Activated CD4-positive, CD25-positive, alpha-beta regulatory T cell treated with anti-CD3 and anti-CD28 coated beads, Interleukin-2, amount 50 U/mL, for 16 hours (primary cell): Measurements from ENCODE around the gene PFN3.
A peak's percentile ranks its signal among the peaks of the same experiment; 100 is the strongest.

Experiments
- DNase-seq: peaks from one replicate; pipeline ENCODE4 v3.0.0-alpha.2; 2020; ENCODE audit warnings: low read depth, low spot score

PFN3 gene

DNA sequence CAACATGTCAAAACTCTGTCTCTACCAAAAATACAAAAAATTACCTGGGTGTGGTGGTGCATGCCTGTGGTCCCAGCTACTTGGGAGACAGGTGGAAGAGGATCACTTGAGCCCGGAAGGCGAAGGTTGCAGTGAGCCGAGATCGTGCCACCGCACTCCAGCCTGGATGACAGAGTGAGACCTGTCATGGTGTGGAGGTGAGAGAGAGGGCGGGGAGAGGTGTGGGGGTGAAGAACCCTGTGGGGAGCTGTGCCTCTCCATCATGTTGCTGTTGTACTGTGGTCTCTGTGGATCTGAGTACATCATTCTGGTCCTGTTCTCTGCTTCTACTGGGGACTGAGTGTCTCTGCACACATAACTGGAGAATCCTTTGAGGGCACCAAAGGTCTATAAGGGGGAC, 27.6 kb downstream of the PFN3 start:
- DNase-seq = no peak

GRCh38 chr5:177372034-177372896, 28.2 kb downstream of the PFN3 start:
- no peak for DNase-seq

DNA sequence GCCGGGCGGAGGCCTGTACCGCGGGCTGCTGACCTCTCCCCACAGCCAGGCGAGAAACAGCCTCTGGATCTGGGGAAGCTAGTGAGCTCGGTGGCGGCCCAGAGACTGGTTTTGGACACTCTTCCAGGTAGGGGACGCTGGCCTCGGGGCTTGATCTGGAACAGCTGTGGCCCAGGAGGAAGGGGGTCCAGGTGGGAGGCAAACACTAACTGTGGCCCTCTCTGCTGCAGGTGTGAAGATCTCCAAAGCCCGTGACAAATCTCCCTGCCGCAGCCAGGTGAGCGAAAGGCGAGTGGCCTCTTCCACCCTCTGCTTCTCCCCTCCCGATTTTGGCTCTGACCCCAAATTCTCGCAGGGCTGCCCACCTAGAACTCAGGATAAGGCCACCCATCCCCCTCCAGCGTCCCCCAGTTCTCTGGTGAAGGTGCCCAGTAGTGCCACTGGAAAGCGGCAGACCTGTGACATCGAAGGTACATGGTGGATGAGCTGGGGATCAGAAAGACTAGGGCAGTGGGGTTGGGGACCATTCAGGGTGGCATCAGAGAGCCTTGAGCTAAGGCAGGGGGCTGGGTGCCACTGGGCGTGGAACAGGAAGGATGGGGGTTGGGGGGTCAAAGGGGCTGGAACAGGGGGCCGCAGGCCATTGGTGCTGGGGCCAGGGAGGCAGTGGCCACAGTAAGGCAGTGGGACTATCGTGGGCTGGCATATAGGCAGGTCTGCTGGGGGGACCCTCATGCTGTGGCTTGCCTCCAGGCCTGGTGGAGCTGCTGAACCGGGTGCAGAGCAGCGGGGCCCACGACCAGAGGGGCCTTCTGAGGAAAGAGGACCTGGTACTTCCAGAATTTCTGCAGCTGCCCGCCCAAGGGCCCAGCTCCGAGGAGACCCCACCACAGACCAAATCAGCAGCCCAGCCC, 29.1 kb downstream of the PFN3 start:
- no peak for DNase-seq

DNA sequence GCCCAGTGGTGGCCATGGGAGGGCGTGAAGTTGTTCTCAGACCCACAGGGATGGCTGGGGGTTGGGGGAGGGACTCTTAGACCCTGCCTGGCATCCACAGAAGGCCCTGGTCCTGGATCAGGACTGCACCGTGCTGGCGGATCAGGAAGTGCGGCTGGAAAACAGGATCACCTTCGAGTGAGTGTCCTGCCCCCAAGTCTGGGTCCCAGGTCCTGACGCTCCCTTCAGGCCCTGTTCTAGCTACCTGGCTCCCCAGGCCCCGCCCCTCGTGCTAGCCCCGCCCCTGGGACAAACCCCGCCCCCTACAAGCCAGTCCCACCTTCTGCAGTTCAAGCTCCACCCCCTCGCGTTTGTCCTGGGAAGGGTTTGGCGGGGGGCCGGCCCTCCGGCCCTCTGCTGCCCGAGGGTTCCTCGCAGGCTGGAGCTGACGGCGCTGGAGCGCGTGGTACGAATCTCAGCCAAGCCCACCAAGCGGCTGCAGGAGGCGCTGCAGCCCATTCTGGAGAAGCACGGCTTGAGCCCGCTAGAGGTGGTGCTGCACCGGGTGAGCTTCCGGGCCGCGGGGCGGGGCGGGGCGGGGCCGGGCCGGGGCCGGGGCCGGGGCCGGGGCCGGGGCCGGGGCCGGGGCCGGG, 29.9 kb downstream of the PFN3 start:
- peak; percentile 35 for DNase-seq

GRCh38 chr5:177369645-177370440, 30.6 kb downstream of the PFN3 start:
- DNase-seq = no peak

- no peak for DNase-seq
Observed at GRCh38 chr5:177368869-177369644, 31.4 kb downstream of the PFN3 start.

DNA sequence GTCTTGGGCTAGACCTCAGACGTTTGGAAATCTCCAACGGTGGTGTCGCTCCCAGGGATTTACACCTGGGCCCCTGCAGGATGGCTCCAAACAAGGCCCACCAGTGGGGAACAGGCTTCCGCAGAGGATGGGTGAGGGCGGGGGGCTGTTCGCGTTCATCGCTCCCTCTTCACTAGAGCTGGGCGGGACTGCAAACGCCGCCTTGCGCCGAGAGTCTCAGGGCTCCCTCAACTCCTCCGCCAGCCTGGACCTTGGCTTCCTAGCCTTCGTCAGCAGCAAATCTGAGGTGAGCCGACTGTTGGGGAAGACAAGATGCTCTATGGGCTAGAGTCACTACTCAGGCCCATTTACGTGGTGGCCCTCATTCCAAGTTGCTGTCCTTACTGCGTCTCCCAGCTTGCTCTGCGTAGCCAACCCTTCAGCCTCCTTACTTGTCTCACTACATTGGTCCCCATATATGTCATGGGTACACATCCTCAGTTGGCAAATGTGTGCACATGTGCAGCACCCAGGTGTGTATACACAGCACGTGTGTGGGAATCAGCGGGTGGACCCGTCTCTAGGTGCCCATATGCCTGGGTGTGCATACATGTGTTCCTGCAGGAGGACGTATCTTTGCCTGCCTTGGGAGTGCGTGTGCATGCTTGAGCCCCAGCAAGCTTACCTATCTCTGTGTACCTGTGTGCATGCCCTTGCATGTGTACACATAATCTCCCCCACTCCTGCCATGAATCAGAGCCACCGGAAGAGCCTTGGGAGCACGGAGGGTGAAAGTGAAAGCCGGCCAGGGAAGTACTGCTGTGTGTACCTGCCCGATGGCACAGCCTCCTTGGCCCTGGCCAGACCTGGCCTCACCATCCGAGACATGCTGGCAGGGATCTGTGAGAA, 32.2 kb downstream of the PFN3 start:
- no peak for DNase-seq

DNA sequence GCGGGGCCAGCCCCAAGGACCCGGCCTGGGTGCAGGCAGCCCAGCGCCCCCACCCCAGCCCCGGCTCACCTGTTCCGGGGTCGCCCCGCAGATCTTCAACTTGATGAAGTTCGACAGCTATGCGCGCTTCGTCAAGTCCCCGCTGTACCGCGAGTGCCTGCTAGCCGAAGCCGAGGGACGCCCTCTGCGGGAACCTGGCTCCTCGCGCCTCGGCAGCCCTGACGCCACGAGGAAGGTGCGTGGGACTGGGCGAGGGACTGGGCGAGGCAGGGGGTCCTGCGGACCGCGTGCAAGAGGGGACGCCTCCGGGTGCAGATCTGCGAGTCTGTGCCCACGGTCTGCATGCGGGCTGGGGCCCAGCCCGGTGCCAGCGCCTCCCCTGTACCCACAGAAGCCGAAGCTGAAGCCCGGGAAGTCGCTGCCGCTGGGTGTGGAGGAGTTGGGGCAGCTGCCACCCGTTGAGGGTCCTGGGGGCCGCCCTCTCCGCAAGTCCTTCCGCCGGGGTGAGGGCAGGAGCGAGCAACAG, 33.1 kb downstream of the PFN3 start:
- DNase-seq = no peak

DNA sequence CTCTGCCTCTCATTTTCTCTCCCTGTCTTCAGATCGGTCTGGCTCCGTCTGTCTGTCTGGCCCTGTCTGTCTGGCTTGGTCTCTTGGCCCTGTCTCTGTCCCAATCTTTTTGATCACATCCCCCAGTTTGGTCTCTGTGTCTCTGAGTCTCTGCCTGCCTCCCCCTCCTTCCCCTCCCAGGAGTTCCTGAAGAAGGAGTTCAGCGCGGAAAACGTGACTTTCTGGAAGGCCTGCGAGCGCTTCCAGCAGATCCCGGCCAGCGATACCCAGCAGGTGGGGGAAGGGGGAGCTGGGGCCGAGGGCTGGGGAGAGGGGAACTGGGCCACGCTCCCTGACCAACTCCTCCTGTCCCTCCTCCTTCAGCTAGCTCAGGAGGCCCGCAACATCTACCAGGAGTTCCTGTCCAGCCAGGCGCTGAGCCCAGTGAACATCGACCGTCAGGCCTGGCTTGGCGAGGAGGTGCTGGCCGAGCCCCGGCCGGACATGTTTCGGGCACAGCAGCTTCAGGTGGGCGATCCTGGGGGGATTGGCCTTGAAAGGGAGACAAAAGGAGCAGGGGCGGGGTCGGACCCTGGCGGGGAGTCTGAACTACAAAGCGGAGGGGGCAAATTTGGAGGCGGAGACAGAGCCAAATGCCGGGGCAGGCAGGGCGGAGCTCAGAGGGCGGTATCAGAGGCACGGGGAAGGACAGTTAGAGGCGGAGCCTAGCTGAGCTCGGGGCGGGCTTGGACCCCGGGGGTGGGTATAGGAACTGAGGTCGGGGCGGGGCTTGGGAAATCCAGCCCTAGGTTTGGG, 33.7 kb downstream of the PFN3 start:
- DNase-seq = no peak

- DNase-seq = no peak
Observed at GRCh38 chr5:177365845-177366527, 34.5 kb downstream of the PFN3 start.

DNA sequence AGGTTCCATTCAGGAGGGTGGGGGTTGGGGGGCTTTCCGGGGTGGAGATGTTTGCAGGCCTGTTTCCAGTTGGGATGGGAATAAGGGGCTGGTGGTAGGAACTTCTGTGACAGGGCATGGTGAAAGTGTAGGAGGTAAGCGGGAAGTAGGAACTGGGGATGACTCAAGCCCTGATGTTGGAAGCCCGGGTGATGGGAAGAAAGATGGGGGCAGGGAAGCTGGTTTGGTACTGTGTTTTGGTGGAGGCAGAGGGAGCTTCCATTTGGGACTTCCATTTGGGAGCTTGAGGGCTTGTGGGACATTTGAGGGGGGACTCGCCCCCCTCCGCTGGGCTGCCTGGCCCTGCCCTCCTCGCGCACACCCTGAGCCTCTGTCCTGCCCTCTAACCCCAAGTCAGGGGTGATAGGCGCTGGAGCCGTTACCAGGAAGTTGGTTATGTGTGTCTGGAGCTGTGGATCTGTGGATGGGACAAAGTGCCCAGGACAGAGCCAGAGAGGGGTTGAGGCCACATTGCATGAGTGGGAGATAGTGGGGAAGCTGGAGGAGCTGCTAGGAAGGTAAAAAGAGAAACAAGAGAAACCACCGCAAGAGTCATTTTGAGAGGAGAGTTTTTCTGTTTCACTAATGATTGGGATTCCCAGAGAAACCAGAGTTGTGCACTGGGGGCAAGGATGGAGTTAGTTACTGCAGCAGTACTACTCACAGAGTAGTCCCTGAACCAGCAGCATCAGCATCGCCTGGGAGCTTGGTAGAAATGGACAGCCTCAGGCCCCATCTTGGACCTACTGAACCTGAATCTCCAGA, 36.1 kb downstream of the PFN3 start:
- DNase-seq = no peak

DNA sequence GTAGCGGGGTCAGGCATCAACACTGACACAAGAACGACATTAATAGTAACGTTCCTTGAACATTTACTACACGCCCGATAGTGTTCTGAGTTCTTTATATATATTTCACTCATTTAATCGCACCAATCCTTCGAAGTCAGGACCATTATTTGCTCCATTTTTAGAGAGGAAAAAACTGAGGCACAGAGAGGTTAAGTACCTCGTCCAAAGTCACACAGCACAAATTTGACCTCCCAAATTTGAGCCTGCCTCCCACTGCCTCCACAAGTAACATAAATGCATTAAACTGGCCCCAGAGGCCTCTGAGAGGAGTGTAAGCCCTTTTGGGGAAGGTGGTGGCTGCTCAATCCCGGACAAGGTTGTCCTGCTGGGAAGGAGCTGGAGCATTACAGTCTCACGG, 36.9 kb downstream of the PFN3 start:
- DNase-seq = no peak

- DNase-seq = peak; percentile 40
Observed at GRCh38 chr5:177362610-177363507, 37.6 kb downstream of the PFN3 start.

DNA sequence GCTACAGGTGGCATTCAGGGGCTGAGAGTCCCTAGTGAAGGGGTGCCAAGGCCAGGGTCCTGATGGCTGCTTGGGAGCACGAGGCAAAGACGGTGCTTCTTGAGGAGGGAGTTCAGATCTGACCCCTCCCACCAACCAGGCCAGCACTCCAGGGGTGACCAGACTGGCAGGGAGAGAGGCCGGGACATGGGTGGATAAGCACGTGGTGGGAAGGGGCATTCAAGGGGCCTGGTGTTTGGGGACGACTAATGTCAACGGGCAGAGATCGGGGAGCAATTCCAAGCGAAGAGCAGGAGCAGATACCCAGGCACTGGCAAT, 38.2 kb downstream of the PFN3 start:
- no peak for DNase-seq

DNA sequence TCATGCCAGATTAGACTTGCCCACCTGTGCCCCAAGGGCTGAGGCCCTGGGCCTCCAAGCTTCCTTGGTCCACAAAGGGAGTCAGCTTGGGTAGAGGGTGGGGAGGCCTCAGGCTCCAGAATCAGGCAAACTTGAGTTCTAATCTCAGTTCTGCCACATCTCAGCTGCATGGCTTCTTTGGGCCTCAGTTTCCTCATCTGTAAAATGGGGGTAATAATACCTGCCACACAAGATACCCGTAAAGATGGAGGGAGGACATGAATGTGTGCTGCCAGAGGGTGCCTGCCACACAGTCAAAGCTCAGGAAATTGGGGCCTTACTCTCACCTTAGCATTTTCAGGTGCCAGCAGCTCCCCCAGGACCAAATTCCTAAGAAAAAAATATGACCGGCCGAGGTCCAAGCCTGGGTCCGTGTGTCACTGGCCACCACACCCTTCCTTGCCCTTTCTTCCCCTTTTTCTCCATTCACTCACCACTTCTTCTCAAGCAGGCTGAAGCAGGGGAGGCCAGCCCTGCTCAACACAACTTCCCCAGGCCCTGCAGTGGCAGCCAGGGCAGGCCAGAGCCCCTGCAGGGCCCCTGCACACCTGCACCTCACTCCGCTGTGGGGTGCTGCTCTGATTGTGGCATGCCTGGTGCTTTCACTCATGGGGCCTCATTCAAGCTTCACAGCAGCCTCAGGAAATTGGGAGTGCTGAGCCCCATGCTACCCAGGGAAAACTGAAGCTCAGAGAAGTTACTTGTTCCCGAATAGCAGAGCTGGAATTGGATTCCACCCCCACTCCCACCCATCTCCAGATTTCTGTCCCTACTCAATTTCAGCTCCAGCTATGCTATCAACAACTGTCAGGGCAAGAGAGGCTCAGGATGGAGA, 38.8 kb downstream of the PFN3 start:
- no peak for DNase-seq
